OCI-LY7 (cell line): Measurements from ENCODE around the gene RAB31. TPM values are rescaled to one million over a fixed set of nuclear protein-coding genes. Genes with fewer than 3 reads are reported as not detected.

Source experiments
- BruUV-seq: library from RNA; stranded (reverse); fragments of 400-500 nt; replicated peaks from 2 replicates; lab custom pipeline; 2021; lab: Mats Ljungman, UMichigan
- CTCF ChIA-PET: fragments of 300-600 bp; sonication (Branson Sonifier 250); formaldehyde crosslinking; loops from one replicate; lab custom pipeline; 2022; ENCODE audit warnings: antibody characterized with exemption; ENCODE audit not compliant: unreplicated experiment; lab: Charles Lee
- POLR2A ChIA-PET: fragments of 300-600 bp; sonication (Branson Sonifier 250); formaldehyde crosslinking; loops from one replicate; lab custom pipeline; 2022; ENCODE audit warnings: antibody characterized with exemption; lab: Charles Lee
- DNase-seq: peaks from one replicate; pipeline ENCODE4 v3.0.0-alpha.2; 2015; ENCODE audit warnings: low spot score
- H2AFZ ChIP-seq: fragments of 200-600 bp; sonication (generic), shearing (Covaris generic); 2 replicates; pipeline ENCODE4 v1.6.1; 2014; ENCODE audit warnings: mild to moderate bottlenecking, antibody characterized with exemption, low read length, moderate library complexity
- H3K27ac ChIP-seq: fragments of 200-600 bp; sonication (generic); 2 replicates; pipeline ENCODE4 v1.5.1; 2014; ENCODE audit warnings: mixed run types, low read depth, mild to moderate bottlenecking, moderate library complexity, low read length, inconsistent platforms; ENCODE audit not compliant: poor library complexity, severe bottlenecking
- H3K36me3 ChIP-seq: fragments of 200-600 bp; sonication (generic); 2 replicates; pipeline ENCODE4 v1.6.1; 2014; ENCODE audit warnings: mild to moderate bottlenecking, antibody characterized with exemption, low read length, moderate library complexity, mixed read lengths; ENCODE audit not compliant: insufficient read depth
- H3K4me1 ChIP-seq: fragments of 200-600 bp; sonication (generic); 2 replicates; pipeline ENCODE4 v1.5.1; 2014; ENCODE audit warnings: mild to moderate bottlenecking, low read length; ENCODE audit not compliant: insufficient read depth, poor library complexity, severe bottlenecking
- H3K4me2 ChIP-seq: fragments of 200-600 bp; sonication (generic); 2 replicates; pipeline ENCODE4 v1.6.1; 2014; ENCODE audit warnings: mild to moderate bottlenecking, low read length
- H3K4me3 ChIP-seq: fragments of 200-600 bp; sonication (generic); 2 replicates; pipeline ENCODE4 v1.5.1; 2014; ENCODE audit warnings: mild to moderate bottlenecking, low read depth, low read length; ENCODE audit not compliant: poor library complexity, severe bottlenecking
- H3K79me2 ChIP-seq: fragments of 200-600 bp; sonication (generic); 2 replicates; pipeline ENCODE4 v1.6.1; 2016; ENCODE audit warnings: low read depth, mild to moderate bottlenecking, low read length, moderate library complexity, mixed read lengths; ENCODE audit not compliant: insufficient read depth
- H3K9me2 ChIP-seq: fragments of 200-600 bp; sonication (generic); 2 replicates; pipeline ENCODE4 v1.6.1; 2016; ENCODE audit warnings: mild to moderate bottlenecking, low read length, mixed read lengths; ENCODE audit not compliant: insufficient read depth
- H3K9me3 ChIP-seq: fragments of 200-600 bp; sonication (generic); 2 replicates; pipeline ENCODE4 v1.6.1; 2014; ENCODE audit warnings: mild to moderate bottlenecking, mixed run types, low read length, mixed read lengths
- H4K20me1 ChIP-seq: fragments of 200-600 bp; sonication (generic); 2 replicates; pipeline ENCODE4 v1.6.1; 2014; ENCODE audit warnings: mild to moderate bottlenecking, antibody characterized with exemption, low read length, moderate library complexity, mixed read lengths; ENCODE audit not compliant: insufficient read depth
- EZH2phosphoT487 ChIP-seq: fragments of 200-600 bp; sonication (generic); IDR thresholded peaks from 2 replicates; pipeline ENCODE4 v1.6.1; 2018; ENCODE audit warnings: low read depth, borderline replicate concordance, mild to moderate bottlenecking, mixed run types, antibody characterized with exemption, low read length, moderate library complexity, mixed read lengths
- intact Hi-C: fragments of 100-400 bp; cut with micrococcal nuclease; formaldehyde crosslinking; loops from one replicate; pipeline ENCODE4 v1.10.0; 2022; ENCODE audit not compliant: unreplicated experiment
- total RNA-seq, 2 experiments: library from RNA; depleted of rRNA in 1 of 2; stranded (reverse); fragments of >200 nt in 1 of 2; shearing (Covaris generic) in 1 of 2; gene quantifications; 2 replicates each; pipeline ENCODE4 v1.2.3, GENCODE V29; 2014 to 2022
- TF ChIP-seq, protein P1 (sequence below): fragments of 200-600 bp; sonication (generic); conservative IDR thresholded peaks from 2 replicates; pipeline ENCODE4 v1.5.1; 2014; ENCODE audit warnings: mild to moderate bottlenecking, antibody characterized with exemption, low read length, moderate library complexity, mixed read lengths

Gene RAB31
- total RNA-seq, 2 experiments from 2014 or later: not detected

DNA sequence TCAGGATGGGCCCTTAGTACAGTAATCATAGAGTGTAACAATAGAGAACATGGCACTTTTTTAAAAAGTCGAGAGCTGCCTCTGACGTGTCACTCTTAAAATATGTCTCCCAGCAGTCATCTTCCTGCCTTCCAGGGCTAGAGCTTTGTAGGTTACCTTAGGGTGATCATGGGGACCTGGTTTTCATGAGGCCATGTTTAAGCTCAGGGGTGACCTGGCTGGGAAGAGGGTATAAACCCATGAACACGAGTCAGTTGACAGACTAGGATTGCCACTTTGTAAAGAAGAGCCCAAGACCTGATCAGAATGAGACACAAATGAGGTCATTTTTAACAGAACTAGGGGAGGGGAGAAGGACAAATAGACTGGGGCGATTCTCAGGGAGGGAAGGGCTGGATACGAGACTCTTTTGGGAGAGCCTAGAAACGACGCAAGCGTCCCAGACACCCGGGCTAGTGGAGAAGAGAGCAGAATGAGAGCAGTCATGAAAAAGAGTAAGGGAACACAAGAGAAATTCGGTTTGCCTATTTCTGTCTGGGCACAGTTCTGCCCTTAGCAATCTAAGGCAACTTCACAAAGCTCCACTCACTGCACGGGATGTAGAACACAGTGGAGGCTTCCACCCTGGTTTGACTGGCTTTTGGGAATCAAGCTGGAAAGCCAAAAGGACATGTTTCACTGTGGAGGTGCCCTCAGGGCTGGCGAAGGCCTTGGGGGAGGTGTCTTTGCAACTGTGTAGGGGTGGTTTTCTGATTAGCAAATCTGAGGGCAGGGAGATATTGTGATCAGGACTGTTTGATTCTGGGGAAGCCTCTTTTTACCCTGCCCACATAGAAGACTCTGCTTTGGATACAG lies 1.8 kb upstream of the RAB31 start:
- Histone ChIP-seq H3K9me2 (no peaks in the 10 kb centered on the region), H3K9me3 (no peaks in the 10 kb centered on the region), H3K36me3 (no peaks in the 10 kb centered on the region), H3K79me2 (no peaks in the 10 kb centered on the region), H3K4me2 (no peak overlapping the region), H2AFZ (no peak overlapping the region), H3K4me1 (peaks cover 3% of the 10 kb centered on the region), H3K27ac (no peak overlapping the region), H4K20me1 (no peaks in the 10 kb centered on the region), H3K4me3 (no peak overlapping the region)
- intact Hi-C loops: no loop called here
- DNase-seq: no peak
- POLR2A ChIA-PET: no interaction called here
- TF ChIP-seq EZH2phosphoT487: no peak
- TF ChIP-seq, protein P1, sequence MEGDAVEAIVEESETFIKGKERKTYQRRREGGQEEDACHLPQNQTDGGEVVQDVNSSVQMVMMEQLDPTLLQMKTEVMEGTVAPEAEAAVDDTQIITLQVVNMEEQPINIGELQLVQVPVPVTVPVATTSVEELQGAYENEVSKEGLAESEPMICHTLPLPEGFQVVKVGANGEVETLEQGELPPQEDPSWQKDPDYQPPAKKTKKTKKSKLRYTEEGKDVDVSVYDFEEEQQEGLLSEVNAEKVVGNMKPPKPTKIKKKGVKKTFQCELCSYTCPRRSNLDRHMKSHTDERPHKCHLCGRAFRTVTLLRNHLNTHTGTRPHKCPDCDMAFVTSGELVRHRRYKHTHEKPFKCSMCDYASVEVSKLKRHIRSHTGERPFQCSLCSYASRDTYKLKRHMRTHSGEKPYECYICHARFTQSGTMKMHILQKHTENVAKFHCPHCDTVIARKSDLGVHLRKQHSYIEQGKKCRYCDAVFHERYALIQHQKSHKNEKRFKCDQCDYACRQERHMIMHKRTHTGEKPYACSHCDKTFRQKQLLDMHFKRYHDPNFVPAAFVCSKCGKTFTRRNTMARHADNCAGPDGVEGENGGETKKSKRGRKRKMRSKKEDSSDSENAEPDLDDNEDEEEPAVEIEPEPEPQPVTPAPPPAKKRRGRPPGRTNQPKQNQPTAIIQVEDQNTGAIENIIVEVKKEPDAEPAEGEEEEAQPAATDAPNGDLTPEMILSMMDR: no peak
- BruUV-seq: no TSS peak
- CTCF ChIA-PET: no interaction called here

DNA sequence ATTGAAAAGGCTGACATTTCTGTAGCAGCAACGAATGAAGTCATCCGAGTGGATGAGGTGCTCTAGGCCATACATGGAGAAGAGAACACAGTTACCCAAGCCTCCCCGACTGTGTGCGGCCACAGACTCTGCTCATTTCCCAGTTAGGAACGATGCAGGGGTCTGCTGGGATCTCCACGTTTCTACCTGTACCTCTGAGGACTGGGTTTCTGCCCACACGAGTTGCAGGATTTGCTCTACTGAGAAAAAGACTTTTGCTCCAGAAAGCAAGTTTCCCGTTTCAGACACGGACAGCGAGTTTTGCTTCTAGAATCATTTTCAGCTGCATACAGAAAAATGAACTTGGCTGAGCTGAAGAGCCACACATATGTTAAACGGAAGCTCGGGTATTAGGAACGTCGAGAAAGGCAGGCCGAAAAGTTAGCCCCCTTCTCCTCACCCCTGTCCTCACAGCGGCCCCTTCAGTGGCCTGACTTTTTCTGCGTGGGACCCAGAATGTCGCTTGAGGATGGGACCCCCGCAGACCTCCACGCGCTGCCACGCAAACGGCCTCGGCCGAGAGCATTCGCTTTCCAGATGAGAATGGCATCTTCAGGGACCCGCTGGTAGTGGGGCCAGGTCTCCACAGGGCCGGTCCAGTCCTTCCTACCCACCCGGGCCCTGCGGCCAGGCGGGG lies 582 bp upstream of the RAB31 start:
- no peak for TF ChIP-seq EZH2phosphoT487
- TF ChIP-seq, protein P1: no peak
- no TSS peak for BruUV-seq
- Histone ChIP-seq H3K4me2 (no peak overlapping the region), H3K36me3 (no peaks in the 10 kb centered on the region), H3K4me3 (no peak overlapping the region), H3K9me3 (no peaks in the 10 kb centered on the region), H2AFZ (no peak overlapping the region), H3K79me2 (no peaks in the 10 kb centered on the region), H3K27ac (no peak overlapping the region), H3K4me1 (no peaks in the 10 kb centered on the region), H4K20me1 (no peaks in the 10 kb centered on the region), H3K9me2 (no peaks in the 10 kb centered on the region)
- intact Hi-C loops: no loop called here
- ChIA-PET POLR2A (no interaction called here), CTCF (no interaction called here)
- no peak for DNase-seq
